Transverse colon (tissue), 4 donors: Measurements from ENCODE around the gene CAT. TPM values are rescaled to one million over a fixed set of nuclear protein-coding genes. Genes with fewer than 3 reads are reported as not detected.

ENCODE experiments used
- DNase-seq: peaks from one replicate; pipeline ENCODE4 v3.0.0-alpha.2; 2019
- H3K27ac ChIP-seq, 4 donors: fragments of 200-600 bp; sonication (generic); 2 replicates each; pipeline ENCODE4 v1.5.1; 2016 to 2018; ENCODE audit warnings: inconsistent platforms in 4 of 4
- H3K27me3 ChIP-seq: fragments of 200-600 bp; sonication (generic); 2 replicates; pipeline ENCODE4 v1.5.1; 2017; ENCODE audit warnings: inconsistent platforms
- H3K36me3 ChIP-seq, 4 donors: fragments of 200-600 bp; sonication (generic); 2 replicates each; pipeline ENCODE4 v1.5.1; 2017 to 2019; ENCODE audit warnings: inconsistent platforms in 4 of 4
- H3K4me1 ChIP-seq, 4 donors: fragments of 200-600 bp; sonication (generic); 2 replicates each; pipeline ENCODE4 v1.5.1; 2017 to 2020; ENCODE audit warnings: inconsistent platforms in 4 of 4
- H3K4me3 ChIP-seq, 4 donors: fragments of 200-600 bp; sonication (generic); 1 replicate in 1 of 4; 2 replicates in 3 of 4; pipeline versions ENCODE4 v1.5.1 to v1.6.1; 2017 to 2019; ENCODE audit warnings: inconsistent platforms in 4 of 4
- H3K9me3 ChIP-seq, 2 donors: fragments of 200-600 bp; sonication (generic); 2 replicates each; pipeline ENCODE4 v1.5.1; 2017 to 2019; ENCODE audit warnings: inconsistent platforms in 2 of 2
- CTCF ChIP-seq, 5 experiments: fragments of 200-600 bp in 3 of 5; fragments of 450-650 bp in 2 of 5; sonication (generic) in 3 of 5; IDR thresholded peaks; 1 replicate in 2 of 5; 2 replicates in 3 of 5; pipeline ENCODE4 v1.5.1; 2016 to 2017; ENCODE audit warnings: antibody characterized with exemption in 5 of 5, inconsistent platforms in 3 of 5, mild to moderate bottlenecking in 2 of 5, moderate library complexity in 1 of 5
- EP300 ChIP-seq: sonication (generic); formaldehyde crosslinking; IDR thresholded peaks from one replicate; pipeline ENCODE4 v1.6.1; 2017; ENCODE audit warnings: antibody characterized with exemption, low read depth
- POLR2A ChIP-seq: fragments of 450-650 bp; IDR thresholded peaks from one replicate; pipeline ENCODE4 v1.6.1; 2016; ENCODE audit warnings: antibody characterized with exemption, mild to moderate bottlenecking, moderate library complexity
- POLR2AphosphoS5 ChIP-seq, 3 donors: sonication (generic); formaldehyde crosslinking; IDR thresholded peaks; one replicate each; pipeline ENCODE4 v1.6.1; 2016; ENCODE audit warnings: antibody characterized with exemption in 3 of 3
- WGBS, 2 donors: methylation state at CpG; one replicate each; pipeline ENCODE4 v1.1.5; 2018; ENCODE audit warnings: low coverage in 1 of 2; 5-methylcytosine and 5-hydroxymethylcytosine counted together
- in situ Hi-C, 4 donors: fragments of 200-750 bp; cut with MboI; loops; one replicate each; pipeline versions ENCODE4 v1.15.0 to v1.15.1; 2017; ENCODE audit warnings: low sequenced_read_pairs in 3 of 4, low pct_ligation_motif_present in 1 of 4, low pct_unique_long_range_greater_than_20kb in 1 of 4
- intact Hi-C: fragments of 100-400 bp; cut with DNase I; formaldehyde crosslinking; loops from one replicate; pipeline ENCODE4 v1.15.1; 2023; ENCODE audit warnings: low total_unique reads
- total RNA-seq, 4 donors: library from RNA; depleted of rRNA; stranded (reverse); fragments of >200 nt; gene quantifications; one replicate each; pipeline ENCODE4 v1.1.0, GENCODE V29; 2016

The CAT gene
- total RNA-seq, 4 donors from 2014 or later = 81.2 to 168 (median 133) TPM

GRCh38 chr11:34483106-34483874 lies 44.6 kb downstream of the CAT start:
- Histone ChIP-seq H3K4me1 (no peaks in the 10 kb centered on the region), H3K4me3 (no peak overlapping the region), H3K9me3 (no peaks in the 10 kb centered on the region), H3K27ac (no peak overlapping the region), H3K27me3 (no peaks in the 10 kb centered on the region), H3K36me3 (no peaks in the 10 kb centered on the region)
- intact Hi-C loops (no loop called here), in situ Hi-C loops (loop anchor here in 3 of 4 donors (10.0 to 25.0 kb wide), 5 partner anchors 96 to 671 kb away; no protein-coding TSS in a partner anchor)
- TF ChIP-seq POLR2A (no peak), CTCF (IDR thresholded peaks at IDR 0.05) (no peak), POLR2AphosphoS5 (IDR thresholded peaks at IDR 0.05) (no peak), EP300 (no peak)
- no peak for DNase-seq
- WGBS, 2 donors = 88 to 90% methylated on average over 7 to 9 of the region's 9 CpGs

- Histone ChIP-seq H3K27me3 (no peaks in the 10 kb centered on the region), H3K36me3 (no peaks in the 10 kb centered on the region), H3K4me3 (no peak overlapping the region), H3K27ac (no peak overlapping the region), H3K4me1 (no peaks in the 10 kb centered on the region), H3K9me3 (no peaks in the 10 kb centered on the region)
- in situ Hi-C loops = loop anchor here in 3 of 4 donors (10.0 to 25.0 kb wide), 5 partner anchors 100 to 675 kb away; no protein-coding TSS in a partner anchor
- no peak for DNase-seq
- 79 to 88% methylated on average over 3 to 7 of the region's 7 CpGs for WGBS, 2 donors
- intact Hi-C loops = no loop called here
- TF ChIP-seq POLR2AphosphoS5 (IDR thresholded peaks at IDR 0.05) = no peak
Measured at GRCh38 chr11:34487430-34487829, 48.7 kb downstream of the CAT start.

GRCh38 chr11:34488855-34489557 lies 50.3 kb downstream of the CAT start:
- Histone ChIP-seq H3K27ac (no peak overlapping the region), H3K9me3 (no peaks in the 10 kb centered on the region), H3K36me3 (no peaks in the 10 kb centered on the region), H3K4me1 (no peaks in the 10 kb centered on the region), H3K27me3 (no peaks in the 10 kb centered on the region), H3K4me3 (no peak overlapping the region)
- intact Hi-C loops (no loop called here), in situ Hi-C loops (loop anchor here in 3 of 4 donors (10.0 to 25.0 kb wide), 5 partner anchors 102 to 677 kb away; no protein-coding TSS in a partner anchor)
- 80 to 87% methylated on average over 3 to 12 of the region's 12 CpGs for WGBS, 2 donors
- DNase-seq = no peak
- TF ChIP-seq POLR2A (no peak), CTCF (IDR thresholded peaks at IDR 0.05) (no peak), POLR2AphosphoS5 (IDR thresholded peaks at IDR 0.05) (no peak), EP300 (no peak)

GRCh38 chr11:34490304-34490703 lies 51.6 kb downstream of the CAT start:
- TF ChIP-seq POLR2AphosphoS5 (IDR thresholded peaks at IDR 0.05) = no peak
- no peaks in the 10 kb centered on the region for H3K27me3 ChIP-seq
- no peaks in the 10 kb centered on the region for H3K4me1 ChIP-seq
- 77 to 80% methylated on average over 1 to 2 of the region's 2 CpGs for WGBS, 2 donors
- intact Hi-C loops = no loop called here
- in situ Hi-C loops = loop anchor here in 3 of 4 donors (25.0 kb wide), 4 partner anchors 103 to 678 kb away; no protein-coding TSS in a partner anchor
- H3K9me3 ChIP-seq = no peaks in the 10 kb centered on the region
- H3K4me3 ChIP-seq = no peak overlapping the region
- no peaks in the 10 kb centered on the region for H3K36me3 ChIP-seq
- DNase-seq = no peak
- H3K27ac ChIP-seq = no peak overlapping the region

GRCh38 chr11:34492806-34493414 lies 54.2 kb downstream of the CAT start:
- H3K4me1 ChIP-seq = no peaks in the 10 kb centered on the region
- no peaks in the 10 kb centered on the region for H3K27me3 ChIP-seq
- TF ChIP-seq POLR2A (no peak), POLR2AphosphoS5 (IDR thresholded peaks at IDR 0.05) (no peak), EP300 (no peak), CTCF (IDR thresholded peaks at IDR 0.05) (peak; percentile 59 to 67 (median 64))
- no peak overlapping the region for H3K4me3 ChIP-seq
- in situ Hi-C loops = loop anchor here in 3 of 4 donors (25.0 kb wide), 4 partner anchors 106 to 681 kb away; no protein-coding TSS in a partner anchor
- H3K27ac ChIP-seq = no peak overlapping the region
- 43 to 48% methylated on average over 7 to 8 of the region's 8 CpGs for WGBS, 2 donors
- DNase-seq = peak; percentile 53
- no peaks in the 10 kb centered on the region for H3K36me3 ChIP-seq
- intact Hi-C loops = no loop called here
- H3K9me3 ChIP-seq = no peaks in the 10 kb centered on the region
